NCI-H2196 treated with DMSO at 0.1 percent for 48 hours (cell line): Measurements from ENCODE around the gene TRIM44.
"Not testable (repeated sequence)": the region's sequence is repeated elsewhere in the genome, so short reads cannot be mapped to it uniquely, and the experiment has no call there.

ENCODE experiments used
- DNase-seq: peaks from one replicate; lab custom pipeline; 2025; ENCODE audit not compliant: unreplicated experiment; lab: John Stamatoyannopoulos, UW

The TRIM44 gene

DNA sequence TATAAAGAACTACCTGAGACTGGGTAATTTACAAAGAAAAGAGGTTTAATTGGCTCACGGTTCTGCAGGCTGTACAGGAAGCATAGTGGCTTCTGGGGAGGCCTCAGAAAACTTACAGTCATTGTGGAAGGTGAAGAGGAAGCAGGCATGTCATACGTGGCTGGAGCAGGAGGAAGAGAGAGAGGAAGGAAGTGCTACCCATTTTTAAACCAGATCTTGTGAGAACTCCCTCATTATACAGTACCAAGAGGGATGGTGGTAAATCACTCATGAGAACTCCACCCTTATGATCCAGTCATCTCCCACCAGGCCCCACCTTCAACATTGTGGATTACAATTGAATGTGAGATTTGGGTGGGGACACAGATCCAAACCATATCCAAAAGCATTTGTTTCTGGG, 53.1 kb downstream of the TRIM44 start:
- not testable (repeated sequence) for DNase-seq

DNA sequence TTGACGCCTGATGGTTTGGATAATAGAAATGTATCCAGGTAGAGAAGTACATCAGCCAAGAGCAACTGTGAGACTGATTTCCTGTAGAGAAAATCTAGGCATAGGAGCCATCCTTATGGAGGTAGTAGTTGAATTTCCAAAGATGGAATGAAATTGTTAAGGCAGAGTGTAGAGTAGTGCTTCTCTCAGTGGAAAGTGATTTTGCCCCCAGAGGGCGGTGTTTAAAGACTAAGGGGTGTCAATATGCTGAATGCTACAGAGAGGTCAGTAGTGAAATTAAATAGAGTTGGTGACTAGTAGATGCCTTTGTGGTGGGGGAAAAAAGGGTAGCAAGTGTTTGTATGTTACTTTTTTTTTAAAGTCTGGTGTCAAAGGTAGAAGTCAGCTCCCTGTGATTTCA, 54.5 kb downstream of the TRIM44 start:
- DNase-seq: no peak

- DNase-seq: no peak
Measured at GRCh38 chr11:35717520-35717919, 54.9 kb downstream of the TRIM44 start.

DNA sequence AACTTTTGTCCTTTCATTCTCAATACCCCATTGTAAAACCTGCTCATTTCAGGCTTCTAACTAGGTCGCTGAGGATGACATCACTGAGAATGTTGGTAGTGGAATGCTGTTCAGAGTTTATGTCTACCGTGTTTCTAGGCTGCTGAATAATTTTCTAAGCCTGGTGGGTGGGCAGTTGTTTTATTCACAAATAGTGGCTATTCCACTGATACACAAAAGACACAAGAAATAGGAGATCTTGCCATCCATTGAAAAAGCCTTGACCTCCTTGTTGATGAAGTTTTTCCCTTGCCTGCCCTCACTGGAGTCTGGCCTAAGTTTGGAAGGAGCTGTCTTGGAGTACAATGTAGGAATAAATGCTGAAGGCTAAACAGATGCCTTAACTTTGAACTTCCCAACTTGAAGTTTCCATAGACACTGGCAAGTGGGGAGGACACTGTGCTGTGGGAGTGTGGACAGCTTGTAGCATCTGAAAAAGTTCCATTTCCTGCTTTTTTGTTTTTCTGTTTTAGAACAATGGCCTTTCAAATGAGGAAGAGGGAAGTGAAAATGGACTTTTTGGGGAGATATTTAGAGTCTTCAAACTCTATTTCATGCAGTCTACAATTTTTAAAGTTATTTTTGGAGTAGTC, 59.2 kb downstream of the TRIM44 start:
- no peak for DNase-seq

- DNase-seq: no peak
Measured at GRCh38 chr11:35722641-35723040, 60.1 kb downstream of the TRIM44 start.

GRCh38 chr11:35723493-35723892, 60.9 kb downstream of the TRIM44 start:
- DNase-seq: no peak

GRCh38 chr11:35723913-35724312, 61.3 kb downstream of the TRIM44 start:
- DNase-seq: no peak

DNA sequence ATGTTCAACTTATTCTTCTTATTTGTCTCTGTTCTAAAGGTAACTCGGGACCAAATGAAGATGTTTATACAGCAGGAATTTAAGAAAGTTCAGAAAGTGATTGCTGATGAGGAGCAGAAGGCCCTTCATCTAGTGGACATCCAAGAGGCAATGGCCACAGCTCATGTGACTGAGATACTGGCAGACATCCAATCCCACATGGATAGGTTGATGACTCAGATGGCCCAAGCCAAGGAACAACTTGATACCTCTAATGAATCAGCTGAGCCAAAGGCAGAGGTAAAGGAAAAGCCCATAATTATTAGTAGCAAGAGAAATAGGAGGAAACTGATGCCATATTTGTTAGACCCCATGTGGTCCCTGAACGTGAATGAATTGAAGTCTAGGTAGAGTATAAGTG, 63.3 kb downstream of the TRIM44 start:
- DNase-seq: peak; percentile 45

DNA sequence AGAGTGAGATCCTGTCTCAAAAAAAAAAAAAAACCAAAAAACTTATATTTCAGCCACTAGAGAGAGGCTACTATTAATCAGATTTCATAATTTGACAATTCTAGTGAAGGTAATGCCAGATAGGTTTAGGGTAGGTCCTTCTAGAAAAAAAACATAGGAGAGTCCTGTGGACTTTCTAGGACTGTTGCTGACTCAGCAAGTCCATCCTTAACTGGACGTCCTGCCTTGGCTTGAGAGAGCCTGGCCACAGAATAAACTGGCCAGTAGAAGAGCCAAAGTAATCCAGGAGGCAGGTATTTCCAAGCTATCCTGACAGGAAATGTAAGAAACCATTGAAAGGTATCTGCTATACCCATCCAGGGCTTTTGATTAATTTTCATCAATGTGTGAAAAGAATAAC, 64.6 kb downstream of the TRIM44 start:
- no peak for DNase-seq

DNA sequence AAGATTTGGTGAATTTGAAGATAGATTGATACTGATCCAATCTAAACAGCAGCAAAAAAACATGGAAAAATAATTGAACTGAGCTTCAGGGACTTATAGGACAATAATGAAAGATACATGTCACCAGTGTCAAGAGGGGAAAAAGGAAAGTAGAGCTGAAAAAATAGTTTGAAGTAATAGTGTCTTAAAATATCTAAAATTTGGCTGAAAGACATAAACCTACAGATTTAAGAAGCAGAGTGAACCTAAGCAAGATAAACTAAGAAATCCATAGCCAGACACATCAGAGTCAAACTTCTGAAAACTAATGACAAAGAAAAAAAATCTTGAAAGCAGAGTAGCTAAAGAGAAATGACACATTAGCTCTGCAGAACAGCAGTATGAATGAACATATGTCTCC, 67.7 kb downstream of the TRIM44 start:
- DNase-seq: no peak

GRCh38 chr11:35734669-35735410, 72.3 kb downstream of the TRIM44 start:
- DNase-seq: no peak

DNA sequence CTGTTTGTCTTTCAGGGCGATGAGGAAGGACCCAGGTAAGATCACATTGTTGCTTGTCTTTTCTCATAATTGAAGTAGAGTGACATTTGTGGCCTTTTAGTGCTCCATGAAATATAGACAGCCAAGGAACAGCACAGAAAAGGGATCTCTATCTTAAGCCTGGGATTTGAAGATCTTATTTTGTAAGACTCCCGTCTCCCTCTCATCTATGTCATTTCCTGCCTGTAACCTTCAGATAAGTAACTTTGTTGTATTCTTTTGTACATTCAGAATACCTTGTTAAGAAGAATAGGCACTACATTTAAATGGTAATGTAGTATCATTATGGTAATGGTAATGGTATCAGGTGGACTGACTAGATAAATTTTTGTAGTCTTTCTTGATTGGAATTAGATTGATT, 72.8 kb downstream of the TRIM44 start:
- DNase-seq: no peak

GRCh38 chr11:35735903-35736302, 73.3 kb downstream of the TRIM44 start:
- no peak for DNase-seq

DNA sequence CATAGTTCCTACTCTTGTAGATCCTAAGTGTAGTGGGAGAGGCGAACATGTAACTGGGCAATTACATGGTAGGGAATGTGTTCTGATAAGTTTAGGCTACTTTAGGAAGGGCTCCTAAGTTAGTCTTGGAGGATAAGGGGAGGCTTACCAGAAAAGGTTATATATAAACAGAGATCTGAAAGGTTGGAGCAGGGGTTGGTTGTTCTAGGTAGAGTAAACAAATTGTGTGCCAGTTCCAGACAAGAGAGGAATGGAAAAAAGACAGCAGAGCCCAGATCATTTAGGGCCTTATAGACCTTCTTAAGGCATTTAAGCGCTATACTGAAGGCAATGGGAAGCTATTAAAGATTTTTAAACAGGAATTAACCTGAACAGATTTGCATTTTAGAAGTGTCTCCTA, 74.4 kb downstream of the TRIM44 start:
- no peak for DNase-seq

DNA sequence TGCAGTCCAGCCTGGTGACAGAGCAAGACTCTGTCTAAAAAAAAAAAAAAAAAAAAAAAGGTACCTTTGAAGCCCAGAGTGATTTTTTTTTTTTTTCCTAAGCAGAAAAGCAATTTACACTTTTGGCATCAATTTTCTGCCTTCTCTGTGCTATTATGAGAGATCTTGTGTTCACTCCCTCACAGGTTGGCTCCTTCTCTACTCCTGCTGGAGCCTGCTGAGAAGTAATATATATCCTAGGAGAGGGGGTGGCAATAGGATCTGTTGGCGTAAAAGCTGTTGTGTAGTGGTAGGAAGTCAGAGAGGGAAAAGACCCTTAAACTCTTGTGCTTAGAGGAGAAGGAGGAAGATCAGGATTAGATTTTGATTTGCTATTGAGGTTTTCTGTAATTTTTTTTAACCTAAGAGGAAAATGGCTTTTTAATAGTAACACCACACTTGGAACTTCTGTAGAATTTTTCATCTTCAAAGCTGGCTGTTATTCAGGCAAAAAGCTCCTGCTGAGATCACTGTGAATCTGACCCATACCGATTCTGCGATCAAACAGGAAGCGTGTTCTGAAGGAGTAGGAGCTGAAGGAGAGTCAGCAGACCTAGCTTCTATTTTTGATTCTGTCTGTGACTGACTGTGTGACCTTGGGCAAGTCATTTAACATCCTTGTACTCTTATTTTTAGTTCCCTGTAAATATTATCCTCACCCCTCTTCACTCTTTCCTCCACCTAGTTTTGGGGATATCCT, 77.7 kb downstream of the TRIM44 start:
- DNase-seq: no peak

DNA sequence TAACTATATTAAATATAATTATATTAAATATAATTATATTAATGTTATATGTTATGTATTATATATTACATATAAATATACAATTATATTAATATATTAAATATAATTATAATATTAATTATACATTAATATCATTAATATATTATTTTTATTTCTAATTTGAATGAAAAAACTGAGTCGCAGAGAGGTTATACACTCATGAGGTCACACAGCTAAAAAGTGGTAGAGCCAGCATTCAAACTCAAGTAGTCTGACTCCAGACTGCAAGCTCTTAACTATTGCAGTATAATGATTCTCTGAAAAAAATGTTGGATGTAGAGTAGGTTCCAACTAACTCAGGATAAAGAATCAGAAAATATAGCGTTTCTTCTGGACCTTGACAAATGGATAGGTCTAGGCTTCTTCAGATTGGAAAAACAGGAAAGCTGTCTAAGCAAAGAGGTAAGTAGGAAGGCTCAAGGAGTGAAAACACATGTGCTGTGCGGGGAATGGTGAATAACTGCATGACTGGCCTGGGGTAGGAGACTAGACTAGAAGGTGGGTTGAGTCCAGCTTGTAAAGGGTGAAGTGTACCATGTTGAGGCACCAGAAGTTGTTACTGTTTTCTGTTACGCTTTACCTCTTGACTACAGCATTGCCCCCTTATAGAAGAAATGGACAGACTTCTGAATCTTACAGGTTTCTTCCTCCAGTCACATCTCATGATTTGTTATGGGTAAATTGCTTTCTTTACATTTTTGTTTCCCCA, 80.3 kb downstream of the TRIM44 start:
- DNase-seq: no peak

DNA sequence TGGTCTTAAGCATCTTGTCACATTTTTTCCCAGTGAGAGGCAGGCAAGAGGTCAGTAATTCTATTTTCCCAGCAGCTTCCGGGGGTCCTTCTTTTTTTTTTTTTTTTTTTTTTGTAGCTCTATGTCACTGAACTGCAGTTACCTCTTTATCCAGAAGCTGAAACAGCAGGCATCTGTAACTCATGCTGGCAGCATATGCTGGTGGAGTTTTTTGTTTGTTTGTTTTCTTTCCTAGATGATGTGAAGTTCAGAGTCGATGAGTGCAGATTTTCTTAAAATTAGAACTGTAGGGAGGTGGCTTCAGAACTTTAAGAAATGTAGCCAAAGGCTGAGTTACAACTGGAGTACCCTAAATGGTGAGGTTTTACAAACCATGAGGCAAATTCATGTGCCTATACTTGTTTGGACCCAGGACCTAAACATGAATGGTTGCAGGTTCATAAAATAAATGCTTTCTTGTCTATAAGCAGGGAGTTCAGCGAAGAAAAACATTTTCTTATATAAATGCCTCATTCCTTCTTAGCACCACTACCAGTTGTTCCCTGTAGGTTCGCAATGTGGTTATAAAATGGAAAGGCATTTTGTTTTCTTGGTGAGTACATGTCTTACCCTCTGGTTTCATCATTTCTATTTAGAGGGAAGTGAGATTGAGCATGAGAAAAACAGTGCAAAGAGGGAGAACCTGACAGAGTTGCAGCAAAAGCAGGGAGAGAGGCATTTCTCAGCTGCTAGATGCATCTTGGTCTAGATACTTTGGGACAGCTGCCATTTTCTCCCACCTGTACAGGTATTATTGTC, 84.0 kb downstream of the TRIM44 start:
- no peak for DNase-seq

DNA sequence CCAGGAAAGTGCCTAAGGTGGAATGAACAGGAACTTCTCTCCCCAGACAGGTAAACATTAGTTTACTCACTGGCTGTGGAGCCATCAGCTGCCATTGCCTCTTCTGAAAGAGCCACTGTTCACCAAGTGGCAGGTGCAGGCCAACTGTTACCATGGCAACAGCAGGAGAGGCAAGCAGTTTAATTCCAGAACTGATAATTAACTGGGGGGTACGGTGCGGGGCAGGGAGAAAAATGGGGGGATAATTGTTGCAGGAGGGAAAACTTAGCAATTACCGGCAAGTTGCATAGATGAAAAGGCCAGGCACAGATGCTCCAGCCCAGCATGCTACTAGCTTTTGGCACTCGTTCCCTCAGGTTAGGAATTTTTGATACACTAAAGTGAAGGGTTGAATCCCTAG, 85.1 kb downstream of the TRIM44 start:
- DNase-seq: no peak

GRCh38 chr11:35748644-35749043, 86.1 kb downstream of the TRIM44 start:
- DNase-seq: no peak

- no peak for DNase-seq
Measured at GRCh38 chr11:35750315-35750714, 87.7 kb downstream of the TRIM44 start.
